Cardiac muscle cell (in vitro differentiated cells and primary cell): ENCODE measurements around the gene GOLGA6D. TPM values are rescaled to one million over a fixed set of nuclear protein-coding genes. Genes with fewer than 3 reads are reported as not detected.
"Not testable (repeated sequence)": the region's sequence is repeated elsewhere in the genome, so short reads cannot be mapped to it uniquely, and the experiment has no call there.

Experiments
- DNase-seq, 2 donors: peaks; one replicate each; pipeline versions ENCODE4 v3.0.0 to v3.0.0-alpha.2; 2010 to 2017; ENCODE audit warnings: low read depth in 1 of 2, low spot score in 1 of 2
- H3K27ac ChIP-seq: fragments of 200-600 bp; sonication (generic); 2 replicates; pipeline ENCODE4 v1.5.1; 2016
- H3K27me3 ChIP-seq: fragments of 200-600 bp; sonication (generic); 2 replicates; pipeline ENCODE4 v1.6.0; 2016; ENCODE audit warnings: control low read depth
- H3K36me3 ChIP-seq: fragments of 200-600 bp; sonication (generic); 2 replicates; pipeline ENCODE4 v1.5.1; 2016; ENCODE audit warnings: control low read depth
- H3K4me1 ChIP-seq: fragments of 200-600 bp; sonication (generic); 2 replicates; pipeline ENCODE4 v1.8.1; 2017; ENCODE audit warnings: low read depth, mild to moderate bottlenecking, mixed run types
- H3K4me3 ChIP-seq: fragments of 200-600 bp; sonication (generic); 2 replicates; pipeline ENCODE4 v1.5.1; 2016; ENCODE audit warnings: mild to moderate bottlenecking
- H3K9me3 ChIP-seq: fragments of 200-600 bp; sonication (generic); 2 replicates; pipeline ENCODE4 v1.5.1; 2017; ENCODE audit warnings: low read depth, mild to moderate bottlenecking, control low read depth
- CTCF ChIP-seq: IDR thresholded peaks from 2 replicates; pipeline ENCODE4 v1.5.1; 2012; ENCODE audit warnings: low read depth, mild to moderate bottlenecking, low read length
- polyA plus RNA-seq: library from polyadenylated mRNA; unstranded; fragments of >200 nt; fragmentation: Nextera tagmentation; extraction: Ambion mirVana; gene quantifications from 2 replicates; pipeline ENCODE4 v1.2.1, GENCODE V29; 2016
- total RNA-seq: library from RNA; depleted of rRNA; stranded (reverse); fragments of >200 nt; gene quantifications from 2 replicates; pipeline ENCODE4 v1.2.3, GENCODE V29; 2016

Gene GOLGA6D
- total and polyA plus RNA-seq, 2 experiments from 2014 or later = 0.06 TPM; not detected in 1

DNA sequence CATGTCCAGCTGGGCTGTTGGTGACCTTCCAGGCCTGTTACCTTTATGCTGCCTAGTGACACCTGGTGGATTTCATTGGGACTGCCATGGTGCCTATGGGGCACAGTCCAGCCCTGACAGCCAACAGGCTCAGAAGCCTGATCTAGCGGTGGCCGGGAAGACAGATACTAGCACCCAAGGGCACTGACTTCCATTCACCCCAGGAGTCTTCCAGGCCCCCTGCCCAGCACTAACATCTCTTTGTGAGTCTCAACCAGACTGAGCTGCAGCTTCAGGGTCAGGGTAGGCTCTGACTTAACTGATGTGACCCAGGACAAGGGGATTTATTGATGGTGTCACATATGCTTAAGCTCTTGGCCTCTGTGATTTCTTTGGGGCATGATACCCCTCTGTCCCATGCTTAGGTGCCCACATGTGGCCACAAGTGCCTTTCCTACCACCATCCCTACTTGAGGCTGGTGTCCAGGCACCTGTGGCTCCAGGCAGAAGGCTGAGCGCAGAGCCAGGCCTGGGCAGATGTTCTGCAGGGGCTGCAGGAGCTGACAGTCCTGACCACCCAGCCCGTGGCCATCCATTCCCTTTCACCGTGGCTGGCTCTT is 8.0 kb upstream of the GOLGA6D start:
- not testable (repeated sequence) for H3K36me3 ChIP-seq, H3K9me3 ChIP-seq, H3K4me3 ChIP-seq, H3K27me3 ChIP-seq, H3K27ac ChIP-seq, H3K4me1 ChIP-seq
- peak; percentile 43 for TF ChIP-seq CTCF
- DNase-seq = peak; percentile 26 to 42

DNA sequence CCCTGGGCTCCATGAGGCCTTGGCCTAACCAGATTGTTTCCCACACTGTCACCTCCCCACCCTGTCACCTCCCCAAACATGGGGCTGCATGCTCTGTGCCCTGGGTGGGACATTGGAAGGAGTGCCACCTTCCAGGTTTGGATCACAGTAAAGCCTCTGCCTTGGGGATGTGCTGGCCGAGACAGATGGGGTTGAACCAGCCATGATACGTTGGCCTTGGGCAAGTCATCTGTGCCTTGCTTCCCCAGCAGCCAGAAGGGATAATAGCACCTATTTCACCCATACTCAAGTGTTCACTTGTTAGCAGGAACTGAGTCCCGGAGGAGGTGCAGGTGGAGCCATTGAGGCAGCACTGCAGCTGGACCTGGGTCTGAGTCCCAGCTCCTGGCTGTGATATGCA is 7.0 kb upstream of the GOLGA6D start:
- not testable (repeated sequence) for H3K4me3 ChIP-seq, H3K4me1 ChIP-seq, H3K27ac ChIP-seq, DNase-seq, H3K27me3 ChIP-seq, H3K9me3 ChIP-seq, H3K36me3 ChIP-seq

DNA sequence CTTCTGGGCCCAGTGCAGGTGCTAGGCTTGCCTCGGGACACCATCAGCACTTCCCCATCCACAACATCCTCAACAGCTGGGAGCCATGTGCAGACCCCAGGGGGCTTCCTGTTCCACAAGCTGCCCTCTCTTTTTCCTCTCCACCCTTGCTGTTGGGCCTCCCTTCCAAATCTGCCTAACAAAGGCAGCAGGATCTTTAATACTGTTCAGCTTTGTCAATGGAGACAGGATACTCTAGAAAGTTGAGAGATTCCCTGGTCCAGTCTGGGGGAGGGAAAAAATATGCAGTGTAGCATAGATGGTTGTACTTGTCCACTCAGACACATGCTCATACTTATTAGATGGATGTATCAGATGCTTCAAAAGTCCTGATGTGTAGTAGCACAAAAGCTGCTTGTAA is 4.1 kb upstream of the GOLGA6D start:
- H3K4me3 ChIP-seq, H3K27ac ChIP-seq, H3K4me1 ChIP-seq, H3K27me3 ChIP-seq, DNase-seq, H3K9me3 ChIP-seq, H3K36me3 ChIP-seq: not testable (repeated sequence)

GRCh38 chr15:75284152-75284551 is 1.5 kb downstream of the GOLGA6D start:
- H3K27me3 ChIP-seq, H3K36me3 ChIP-seq, H3K27ac ChIP-seq, H3K9me3 ChIP-seq, H3K4me1 ChIP-seq, H3K4me3 ChIP-seq, DNase-seq: not testable (repeated sequence)

GRCh38 chr15:75293660-75294059 is 11.0 kb downstream of the GOLGA6D start:
- H3K4me1 ChIP-seq, DNase-seq, H3K27ac ChIP-seq, H3K9me3 ChIP-seq, H3K27me3 ChIP-seq, H3K4me3 ChIP-seq, H3K36me3 ChIP-seq: not testable (repeated sequence)

GRCh38 chr15:75298541-75299310 is 16.1 kb downstream of the GOLGA6D start:
- H3K36me3 ChIP-seq, H3K27me3 ChIP-seq, H3K4me3 ChIP-seq, H3K4me1 ChIP-seq, H3K27ac ChIP-seq, H3K9me3 ChIP-seq, DNase-seq: not testable (repeated sequence)

- H3K36me3 ChIP-seq, DNase-seq, H3K4me3 ChIP-seq, H3K4me1 ChIP-seq, H3K27me3 ChIP-seq, H3K27ac ChIP-seq, H3K9me3 ChIP-seq: not testable (repeated sequence)
- TF ChIP-seq CTCF = peak; percentile 44
Observed at GRCh38 chr15:75299311-75299688, 16.7 kb downstream of the GOLGA6D start.

DNA sequence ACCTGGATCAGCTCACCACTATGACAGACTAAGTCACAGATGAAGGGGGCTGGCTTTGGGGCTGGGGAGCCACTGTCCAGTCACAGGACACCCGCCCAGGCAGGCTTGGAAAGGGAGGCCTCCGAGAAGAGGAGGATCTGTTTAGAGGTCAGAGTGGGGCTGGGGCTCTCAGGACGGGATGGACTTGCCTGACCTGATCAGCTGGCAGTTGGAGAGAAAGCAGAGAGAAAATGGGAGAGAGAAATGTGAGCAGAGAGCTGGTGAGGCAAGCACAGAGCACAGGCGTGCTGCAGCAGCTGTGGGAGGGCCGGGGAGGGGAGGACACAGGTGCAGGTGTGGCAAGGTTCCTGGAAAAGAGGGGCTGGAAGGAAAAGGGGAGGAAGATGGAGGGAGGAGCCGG is 17.4 kb downstream of the GOLGA6D start:
- H3K9me3 ChIP-seq, H3K27ac ChIP-seq, H3K27me3 ChIP-seq, H3K36me3 ChIP-seq, H3K4me1 ChIP-seq, DNase-seq, H3K4me3 ChIP-seq: not testable (repeated sequence)
